Stimulated activated CD8-positive, alpha-beta memory T cell treated with anti-CD3 and anti-CD28 coated beads, Interleukin-7, amount 100 ng/mL, for 48 hours (primary cell): ENCODE results near the gene FAM25G.
A peak's percentile ranks its signal among the peaks of the same experiment; 100 is the strongest.
"Not testable (repeated sequence)": the region's sequence is repeated elsewhere in the genome, so short reads cannot be mapped to it uniquely, and the experiment has no call there.

Source experiments
- DNase-seq, 2 donors: peaks; one replicate each; pipeline ENCODE4 v3.0.0-alpha.2; 2020; ENCODE audit warnings: low read depth in 1 of 2; ENCODE audit errors: extremely low read depth in 1 of 2

The FAM25G gene

GRCh38 chr10:47465216-47465917 lies 26.1 kb downstream of the FAM25G start:
- not testable (repeated sequence) for DNase-seq

GRCh38 chr10:47462577-47463358 lies 28.7 kb downstream of the FAM25G start:
- DNase-seq: not testable (repeated sequence)

GRCh38 chr10:47461261-47461687 lies 30.2 kb downstream of the FAM25G start:
- peak in 1 of 2 donors; percentile 32 for DNase-seq

DNA sequence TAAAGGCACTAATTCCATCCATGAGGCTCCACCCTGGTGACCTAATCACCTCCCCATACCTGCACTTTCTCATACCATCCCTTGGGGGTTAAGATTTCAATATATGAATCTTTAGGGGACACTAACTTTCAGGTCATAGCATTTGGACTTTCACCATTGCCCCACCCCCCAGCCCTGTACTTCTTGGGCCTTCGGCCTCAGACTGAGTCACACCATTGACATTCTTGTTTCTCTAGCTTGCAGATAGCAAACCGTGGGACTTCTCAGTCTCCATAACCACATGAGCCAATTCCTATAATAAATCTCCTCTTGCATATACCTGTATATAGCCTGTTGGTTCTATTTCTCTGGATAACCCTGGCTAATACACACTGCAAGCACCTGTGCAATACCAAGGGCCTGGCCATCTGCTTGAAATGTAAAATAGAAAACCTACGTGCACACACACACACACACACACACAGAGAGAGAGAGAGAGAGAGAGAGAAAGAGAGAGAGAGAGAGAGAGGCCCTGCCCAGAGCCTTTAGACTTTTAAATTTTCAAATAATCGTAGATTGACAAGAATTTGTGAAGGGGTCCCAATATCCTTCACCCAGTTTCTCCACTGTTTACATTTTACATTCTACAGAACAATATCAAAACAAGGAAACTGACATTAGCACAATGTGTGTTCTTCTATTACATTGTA lies 32.9 kb downstream of the FAM25G start:
- no peak for DNase-seq

DNA sequence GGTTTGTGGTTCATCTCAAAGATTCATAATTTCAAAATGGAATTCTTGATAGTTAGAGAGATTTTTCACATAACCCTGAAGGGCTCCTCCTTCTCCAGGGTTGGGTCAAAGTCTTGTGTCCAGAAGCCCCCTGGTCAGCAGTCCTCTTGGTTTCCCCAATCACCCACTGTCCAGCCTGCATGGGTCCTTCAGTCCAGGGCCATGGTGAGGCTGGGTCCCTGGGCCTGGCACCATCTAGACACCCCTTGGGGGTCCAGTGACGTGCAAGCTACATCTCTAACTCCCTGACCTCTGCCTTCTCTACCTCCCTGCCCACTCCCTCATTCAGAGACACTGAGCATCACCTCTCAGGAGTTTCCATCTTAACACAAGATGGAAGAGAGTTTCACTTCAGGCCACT lies 33.7 kb downstream of the FAM25G start:
- no peak for DNase-seq

GRCh38 chr10:47457528-47457820 lies 34.0 kb downstream of the FAM25G start:
- DNase-seq: no peak

GRCh38 chr10:47456794-47457527 lies 34.5 kb downstream of the FAM25G start:
- no peak for DNase-seq

GRCh38 chr10:47456079-47456785 lies 35.3 kb downstream of the FAM25G start:
- no peak for DNase-seq

- not testable (repeated sequence) for DNase-seq
These were observed 36.0 kb downstream of the FAM25G start for GRCh38 chr10:47455350-47456078.

DNA sequence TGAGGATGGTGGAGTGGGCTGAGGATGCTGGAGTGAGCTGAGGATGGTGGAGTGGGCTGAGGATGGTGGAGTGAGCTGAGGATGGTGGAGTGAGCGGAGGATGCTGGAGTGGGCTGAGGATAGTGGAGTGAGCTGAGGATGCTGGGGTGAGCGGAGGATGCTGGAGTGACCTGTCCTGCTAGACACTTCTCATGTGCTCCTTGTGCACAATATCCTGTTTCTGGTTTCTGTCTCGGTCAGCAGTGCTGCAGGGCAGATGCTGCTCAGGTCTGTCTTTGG lies 36.8 kb downstream of the FAM25G start:
- no peak for DNase-seq

DNA sequence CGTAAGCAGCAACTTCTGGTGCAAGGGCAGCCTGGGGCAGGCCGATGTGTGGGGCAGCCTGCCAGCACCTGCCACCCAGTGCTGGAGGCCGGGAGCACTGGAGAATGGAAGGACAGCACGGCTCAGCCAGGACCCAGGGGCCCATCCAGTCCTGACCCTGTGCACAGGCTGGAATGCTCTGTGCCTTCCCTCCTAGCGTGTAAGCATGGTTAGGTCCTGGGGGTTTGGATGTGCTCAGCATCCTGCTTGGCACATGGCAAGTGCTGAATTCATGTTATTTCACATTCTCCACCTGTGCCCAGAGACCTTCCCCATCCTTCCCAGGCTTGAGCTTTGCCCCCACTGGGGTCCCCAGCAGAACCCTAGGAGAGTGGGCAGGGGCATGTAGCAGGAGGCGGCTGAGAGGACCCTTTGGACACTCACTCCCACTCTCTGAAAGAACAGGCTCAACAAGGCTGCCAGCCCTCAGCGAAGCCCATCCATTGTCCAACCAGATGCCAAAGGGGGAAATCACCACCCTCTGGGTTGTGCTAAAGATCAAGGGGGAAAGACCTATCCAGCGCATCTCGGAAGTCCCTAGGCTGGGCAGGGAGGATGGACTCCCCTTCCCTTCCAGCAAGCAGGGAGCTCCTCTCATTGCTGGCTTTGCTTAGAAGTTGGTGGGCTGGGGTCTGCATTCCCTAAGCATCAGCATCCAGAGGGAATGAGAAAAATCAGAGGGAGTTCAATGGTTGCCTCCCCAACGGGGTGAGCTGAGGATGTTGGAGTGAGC lies 37.3 kb downstream of the FAM25G start:
- DNase-seq: no peak

DNA sequence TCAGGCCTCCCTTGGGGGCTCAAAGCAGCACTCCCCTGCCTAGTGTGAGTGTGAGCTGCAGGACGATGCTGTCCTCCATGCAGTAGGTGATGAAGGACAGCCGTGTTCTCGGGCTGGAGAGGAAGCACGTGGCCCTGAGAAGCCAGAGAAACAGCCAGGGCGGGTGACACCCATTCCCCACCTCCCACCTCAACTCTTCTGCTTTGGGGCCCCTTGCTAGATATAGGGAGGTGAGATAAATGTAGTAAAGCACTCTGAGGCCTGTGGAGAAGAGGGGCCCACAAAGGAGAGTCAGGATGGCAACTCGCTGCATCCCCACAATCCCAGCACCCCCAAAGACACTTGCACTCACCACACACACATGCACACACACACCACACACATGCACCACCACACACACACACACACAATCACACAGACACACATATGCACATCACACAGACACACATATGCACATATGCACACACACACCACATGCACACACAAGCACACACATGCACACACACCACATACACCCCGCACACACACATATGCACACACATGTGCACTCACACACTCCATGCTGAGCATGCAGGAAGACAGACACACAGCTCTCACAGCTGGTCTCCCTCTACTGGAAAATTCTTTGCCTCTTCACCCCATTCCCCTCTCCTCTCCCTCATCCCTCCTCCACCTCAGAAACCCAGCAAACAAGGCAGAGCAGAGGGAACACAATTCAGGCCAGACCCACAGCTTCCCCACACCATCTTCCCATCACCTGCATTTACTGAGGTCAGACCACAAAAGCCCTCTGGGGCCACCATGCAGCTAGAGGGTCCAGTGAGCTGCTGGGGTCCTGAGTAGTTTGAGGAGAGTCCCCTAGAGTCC lies 38.1 kb downstream of the FAM25G start:
- no peak for DNase-seq

DNA sequence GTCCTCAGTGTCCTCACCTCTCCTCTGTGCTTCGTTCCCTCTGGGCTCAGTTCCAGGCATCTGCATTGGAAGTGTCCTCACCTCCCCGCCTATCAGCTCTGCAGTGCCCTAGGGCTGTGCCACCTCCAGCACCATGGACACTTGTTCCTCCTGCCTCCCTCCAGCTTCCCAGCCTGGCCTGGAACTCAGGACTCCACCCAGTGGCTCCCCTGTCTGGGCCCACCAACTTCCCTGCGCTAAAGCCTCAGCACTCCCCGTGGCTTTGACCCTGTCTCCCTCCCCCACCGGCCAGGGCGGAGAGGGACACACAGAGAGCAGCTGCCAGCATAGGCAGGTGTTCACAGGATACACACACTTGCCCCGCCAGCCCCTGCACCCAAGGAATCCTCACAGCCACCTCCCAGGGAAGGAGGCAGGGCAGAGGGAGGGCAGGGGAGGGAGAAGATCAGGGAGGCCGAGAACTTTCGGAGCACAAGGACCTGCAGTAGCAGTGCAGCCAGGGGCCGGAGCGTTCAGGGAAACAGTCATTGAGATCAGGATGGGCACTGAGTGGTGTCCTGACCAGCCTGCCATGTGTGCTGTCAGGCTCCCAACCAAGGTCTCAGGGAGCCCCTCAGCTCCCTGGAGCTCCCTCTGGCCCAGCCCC lies 38.9 kb downstream of the FAM25G start:
- DNase-seq: no peak

- DNase-seq: no peak
These were observed 39.5 kb downstream of the FAM25G start for GRCh38 chr10:47451998-47452494.

- DNase-seq: no peak
These were observed 40.1 kb downstream of the FAM25G start for GRCh38 chr10:47451273-47451997.

- no peak for DNase-seq
These were observed 41.1 kb downstream of the FAM25G start for GRCh38 chr10:47450442-47450841.

DNA sequence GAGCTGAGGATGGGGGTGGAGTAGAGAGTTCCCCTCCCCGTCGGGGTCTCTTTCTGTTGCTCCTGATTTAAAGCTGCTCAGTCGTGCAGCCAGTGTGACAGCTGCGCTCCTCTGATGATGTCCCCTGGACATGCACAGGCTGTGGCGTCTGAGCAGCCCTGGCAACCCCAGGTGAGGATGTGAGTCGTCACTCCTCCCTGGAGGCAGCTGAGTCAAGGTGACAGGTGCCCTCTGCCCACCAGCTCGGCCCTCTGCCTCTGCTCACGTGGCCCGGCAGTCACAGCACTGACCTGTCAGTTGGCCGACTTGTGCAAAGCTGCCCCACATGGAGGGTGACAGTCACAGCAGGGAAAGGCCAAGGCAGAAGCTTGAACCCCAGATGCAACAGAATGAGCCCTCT lies 41.5 kb downstream of the FAM25G start:
- no peak for DNase-seq
